HG02943 (cell line): Measurements from ENCODE around the gene BCOR.
A peak's percentile ranks its signal among the peaks of the same experiment; 100 is the strongest.

Experiments
- ATAC-seq: cut with Tn5 transposase; IDR thresholded peaks from one replicate; pipeline ENCODE4 v1.9.1; 2021; ENCODE audit warnings: mild to moderate bottlenecking, low read depth, moderate library complexity; ENCODE audit not compliant: unreplicated experiment

The BCOR gene

GRCh38 chrX:40039887-40040286 lies 57.9 kb downstream of the BCOR start:
- ATAC-seq = no peak

- no peak for ATAC-seq
These were observed 60.4 kb downstream of the BCOR start for GRCh38 chrX:40037367-40037766.

DNA sequence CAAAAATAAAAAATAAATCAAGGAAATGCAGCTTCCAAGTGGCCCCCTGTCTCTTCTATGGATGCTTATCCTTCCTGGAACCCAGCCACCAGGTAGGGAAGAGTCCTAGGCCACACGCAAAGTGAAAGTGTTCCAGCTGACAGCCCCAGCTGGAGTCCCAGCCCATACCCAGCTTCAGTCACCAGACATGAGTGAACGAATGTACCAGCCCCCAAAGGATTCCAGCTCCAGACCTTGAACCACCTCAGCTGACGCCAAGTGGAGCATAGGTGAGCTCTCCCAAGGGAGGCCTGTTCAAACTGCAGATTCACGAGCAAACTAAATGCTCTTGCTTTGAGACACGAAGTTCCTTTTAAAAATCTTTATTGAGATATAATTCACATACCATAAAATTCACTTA lies 62.0 kb downstream of the BCOR start:
- ATAC-seq = no peak

DNA sequence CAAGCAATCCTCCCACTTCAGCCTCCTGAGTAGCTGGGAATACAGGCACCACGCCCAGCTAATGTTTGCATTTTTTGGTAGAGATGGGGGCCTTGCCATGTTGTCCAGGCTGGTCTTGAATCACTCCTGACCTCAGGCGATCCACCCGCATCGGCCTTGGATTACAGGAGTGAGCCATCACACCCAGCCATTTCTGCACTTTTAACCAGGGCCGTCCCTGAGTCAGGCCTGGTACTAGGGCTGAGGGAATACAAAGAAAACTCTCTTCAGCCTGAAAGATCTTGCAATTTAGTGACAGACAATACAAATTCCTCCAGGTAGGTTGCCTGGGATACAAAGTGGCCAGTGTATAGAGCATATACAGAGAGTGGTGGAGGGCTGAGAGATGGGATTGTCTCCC lies 65.8 kb downstream of the BCOR start:
- no peak for ATAC-seq

DNA sequence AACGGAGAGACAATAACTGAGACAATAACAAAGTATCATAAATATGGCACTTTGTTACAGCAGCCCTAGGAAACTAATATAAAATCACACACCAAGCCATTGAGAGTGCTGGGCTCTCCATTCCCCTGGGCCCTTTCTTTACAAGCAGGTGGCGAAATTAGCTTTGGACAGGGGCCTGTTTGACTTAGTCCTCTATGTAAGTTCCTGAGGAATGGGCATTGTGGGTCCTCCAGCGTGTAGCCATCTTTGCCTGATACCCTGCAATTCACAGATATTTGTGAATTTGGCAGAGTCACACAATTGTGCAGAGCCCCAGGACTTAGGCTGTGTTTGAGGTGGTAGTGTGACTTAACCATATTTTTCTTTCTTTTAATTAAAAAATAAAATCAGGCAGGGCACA lies 67.6 kb downstream of the BCOR start:
- ATAC-seq = no peak

DNA sequence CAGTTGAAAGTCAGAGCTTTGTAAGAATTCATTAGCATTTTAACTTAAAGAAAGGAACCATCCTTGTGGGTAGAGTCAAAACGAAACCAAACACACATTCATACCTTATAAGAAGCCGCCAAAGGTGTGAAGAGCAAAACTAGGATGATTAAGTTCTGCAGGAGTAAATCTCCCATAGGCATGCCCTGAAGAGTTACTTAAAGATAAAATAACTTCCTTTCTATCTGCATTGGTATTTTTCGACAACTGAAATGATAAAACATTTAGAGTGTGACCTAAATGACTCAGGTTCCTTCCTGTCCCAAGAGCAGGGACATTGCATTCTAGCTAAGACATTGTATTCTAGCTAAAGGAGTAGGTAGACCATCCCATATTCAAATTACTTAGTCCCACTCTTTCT lies 75.3 kb downstream of the BCOR start:
- no peak for ATAC-seq

- ATAC-seq = no peak
These were observed 76.1 kb downstream of the BCOR start for GRCh38 chrX:40021647-40022046.

GRCh38 chrX:40019541-40019940 lies 78.2 kb downstream of the BCOR start:
- ATAC-seq = no peak

DNA sequence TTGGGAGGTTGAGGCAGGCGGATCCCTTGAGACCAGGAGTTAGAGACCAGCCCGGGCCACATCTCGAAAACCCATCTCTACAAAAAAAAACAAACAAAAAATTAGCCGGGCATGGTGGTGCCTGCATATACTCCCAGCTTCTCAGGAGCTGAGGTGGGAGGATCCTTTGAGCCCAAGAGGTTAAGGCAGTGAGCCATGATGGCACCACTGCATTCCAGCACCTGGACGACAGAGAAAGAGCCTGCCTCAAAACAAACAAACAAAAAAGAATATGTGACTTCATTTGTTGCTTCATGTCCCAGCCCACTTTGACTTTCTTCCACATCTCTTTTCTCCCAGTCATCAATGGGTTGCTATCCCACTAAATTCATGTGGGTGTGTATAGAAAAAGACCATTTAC lies 79.7 kb downstream of the BCOR start:
- ATAC-seq = no peak

- ATAC-seq = no peak
These were observed 81.0 kb downstream of the BCOR start for GRCh38 chrX:40016749-40017148.

- no peak for ATAC-seq
These were observed 82.1 kb downstream of the BCOR start for GRCh38 chrX:40015693-40016092.

DNA sequence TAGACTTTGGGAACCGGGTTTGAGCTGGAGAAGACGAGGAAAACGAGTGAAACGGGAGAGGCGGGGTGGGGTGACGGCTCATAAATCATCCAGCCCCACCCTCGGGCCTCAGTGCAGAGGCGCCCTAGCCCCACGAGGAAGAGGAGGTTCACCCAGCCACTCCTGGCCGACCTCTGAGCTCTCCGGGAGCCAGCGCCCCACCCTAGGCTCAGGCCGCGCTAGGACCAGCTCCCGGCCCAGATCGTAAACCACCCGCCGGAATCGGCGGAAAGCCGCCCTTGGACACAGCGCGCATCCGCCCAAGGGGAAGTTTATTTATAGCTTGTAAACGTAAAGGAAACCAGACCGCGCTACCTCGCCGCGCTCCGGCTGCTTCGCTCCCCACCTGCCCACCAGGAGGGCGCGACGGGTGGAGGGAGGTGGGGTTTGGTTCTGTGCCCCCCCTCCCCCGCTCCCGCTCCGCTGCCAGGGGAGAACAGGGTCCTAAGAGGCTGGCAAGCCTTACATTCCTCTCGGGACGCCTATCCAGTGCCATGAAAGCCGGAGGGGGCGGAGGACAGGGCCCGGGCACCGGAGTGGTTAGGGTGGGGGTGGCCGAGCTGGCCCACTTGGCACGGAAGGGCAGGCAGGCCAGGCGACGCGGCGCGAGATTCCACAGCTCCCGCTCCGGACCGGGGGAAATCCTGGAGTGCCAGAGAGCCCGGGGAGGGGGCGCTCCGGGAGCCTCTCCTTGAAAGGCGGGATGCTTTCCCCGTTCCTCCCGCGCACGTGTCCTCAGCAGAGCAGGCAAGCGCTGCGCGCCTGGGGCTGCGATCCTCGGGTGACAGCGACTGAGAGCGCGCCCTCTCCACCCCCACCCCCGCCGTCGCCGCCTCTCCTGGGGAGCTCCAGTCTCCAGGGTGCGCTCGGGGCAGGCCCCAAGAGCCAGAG lies 84.2 kb downstream of the BCOR start:
- peak; percentile 34 for ATAC-seq

GRCh38 chrX:40012868-40013265 lies 84.9 kb downstream of the BCOR start:
- ATAC-seq = peak; percentile 34

DNA sequence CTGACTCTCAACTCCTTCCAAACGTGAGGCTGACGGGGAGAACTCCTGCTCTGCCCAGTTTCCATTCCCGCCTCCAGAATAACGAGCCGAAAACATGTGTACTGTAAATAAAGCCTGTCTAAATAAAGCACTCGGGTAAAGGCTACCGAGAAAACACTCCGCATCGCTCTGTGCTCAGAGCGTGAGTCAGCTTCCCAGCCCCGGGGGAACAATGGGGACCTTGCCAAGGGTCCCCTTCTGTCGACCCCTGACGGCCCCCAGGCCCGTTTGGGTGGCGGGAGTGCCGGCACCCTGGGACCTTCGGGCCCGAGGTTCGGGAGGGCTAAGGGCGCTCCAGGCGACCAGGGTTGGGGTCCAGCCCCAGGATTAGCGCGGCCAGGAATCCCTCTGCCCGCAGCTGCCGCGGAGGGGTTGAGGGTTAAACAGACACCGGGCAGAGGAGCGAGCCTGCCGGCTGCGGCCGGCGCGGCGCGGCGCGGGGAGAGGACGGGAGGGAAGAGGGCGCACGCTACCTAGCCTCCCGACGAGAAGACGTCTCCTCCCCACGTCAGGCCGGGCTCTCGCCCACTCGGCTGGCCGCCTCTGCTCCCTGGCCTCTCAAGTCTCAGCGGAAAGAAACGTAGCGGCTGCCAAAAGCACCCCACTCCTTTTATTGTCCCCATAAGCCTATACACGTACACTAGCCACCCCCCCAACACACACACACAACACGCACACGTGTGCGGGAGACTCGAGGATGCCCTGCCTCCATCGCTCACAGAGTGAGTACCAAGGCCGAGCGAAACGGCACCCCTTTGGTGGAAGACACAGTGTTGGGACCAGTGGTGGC lies 85.5 kb downstream of the BCOR start:
- ATAC-seq = no peak

GRCh38 chrX:40011322-40012038 lies 86.3 kb downstream of the BCOR start:
- no peak for ATAC-seq

DNA sequence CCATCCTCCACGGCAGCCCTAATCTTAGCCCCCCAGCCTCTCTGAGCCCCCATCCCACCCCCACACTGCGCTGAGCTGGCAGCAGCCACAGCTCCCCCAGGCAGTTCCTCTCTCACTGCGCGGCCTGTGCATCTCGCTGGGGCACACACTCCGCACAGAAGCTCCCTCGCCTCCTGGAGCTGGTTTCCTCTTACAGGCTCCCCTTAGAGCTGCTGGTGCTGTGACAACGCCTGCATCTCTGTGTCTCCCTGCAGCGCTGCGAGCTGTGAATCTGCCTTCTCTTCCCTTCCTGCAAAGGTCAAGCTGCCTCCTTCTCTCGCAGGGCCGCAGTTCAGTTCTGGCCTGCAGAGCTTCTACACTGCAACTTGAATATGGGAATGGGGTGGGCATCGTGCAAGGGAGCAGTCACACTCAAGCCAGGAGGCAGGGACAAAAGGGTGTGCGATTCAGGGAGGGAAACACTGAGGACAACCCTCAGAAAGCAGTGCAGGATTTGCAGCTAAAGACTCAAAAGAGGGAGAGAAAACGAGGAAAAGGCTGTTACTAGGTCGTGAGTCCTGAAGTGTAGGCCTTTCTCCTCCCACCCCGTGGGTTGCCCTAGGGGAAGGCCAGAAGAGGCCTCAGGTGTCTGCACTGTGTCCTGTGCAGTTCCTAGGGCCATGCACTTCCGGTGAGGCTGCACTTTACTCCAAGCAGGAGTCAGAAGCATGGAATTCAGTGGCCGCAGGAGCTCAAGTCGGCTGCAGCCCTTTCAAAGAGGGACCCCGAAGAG lies 87.0 kb downstream of the BCOR start:
- ATAC-seq = no peak

DNA sequence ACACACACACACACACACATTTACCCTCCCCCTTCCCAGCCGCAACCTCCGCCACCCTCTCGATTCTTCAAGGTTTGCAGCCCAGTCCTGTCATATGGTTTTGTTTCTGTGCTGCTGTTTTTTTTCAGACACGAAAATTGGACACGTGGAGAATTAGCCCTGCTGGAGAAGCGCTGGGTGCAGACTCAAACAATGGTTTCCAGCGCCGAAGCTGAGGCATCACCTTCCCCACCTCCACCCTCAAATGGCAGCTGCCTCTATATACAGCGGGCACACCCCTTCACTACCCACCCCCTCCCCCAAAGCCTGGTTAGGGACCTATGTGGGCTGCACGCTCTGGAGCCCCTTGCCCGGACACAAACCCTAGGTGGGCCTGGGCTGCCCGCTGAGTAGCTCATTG lies 87.9 kb downstream of the BCOR start:
- ATAC-seq = no peak

DNA sequence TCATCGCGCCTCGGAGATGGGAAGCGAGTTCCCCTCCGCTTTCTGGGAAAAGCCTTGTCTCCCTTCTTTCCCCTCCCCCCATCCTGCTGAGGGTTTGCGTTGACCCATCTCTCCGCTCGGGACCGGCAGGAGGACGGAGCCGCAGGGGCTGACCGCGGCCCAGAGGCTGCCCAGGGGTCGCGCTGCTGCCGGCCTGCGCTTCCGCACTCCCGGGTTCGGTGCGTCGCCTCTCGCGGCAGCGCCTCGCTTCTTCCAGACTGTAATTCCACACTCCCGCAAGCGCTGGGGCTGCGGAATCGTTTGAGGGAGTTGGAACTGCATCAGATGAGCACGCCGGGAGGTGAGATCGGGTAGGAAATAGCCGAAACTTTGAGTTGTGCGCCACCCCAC lies 88.3 kb downstream of the BCOR start:
- no peak for ATAC-seq

GRCh38 chrX:40008791-40009461 lies 88.8 kb downstream of the BCOR start:
- no peak for ATAC-seq
